K562 (cell line): ENCODE data around the gene COL4A6. TPM values are rescaled to one million over a fixed set of nuclear protein-coding genes. Genes with fewer than 3 reads are reported as not detected.

Experiments
- ATF6 ChIP-seq: sonication (generic); formaldehyde crosslinking; IDR thresholded peaks from 2 replicates; pipeline ENCODE4 v1.4.0; 2020; ENCODE audit warnings: mild to moderate bottlenecking, missing genetic modification reagents
- BRF2 ChIP-seq: IDR thresholded peaks from 3 replicates; pipeline ENCODE4 v1.6.1; 2011; ENCODE audit warnings: borderline replicate concordance, mild to moderate bottlenecking; ENCODE audit not compliant: insufficient read length, insufficient read depth
- NEUROD1 ChIP-seq: fragments of 150-350 bp; IDR thresholded peaks from 2 replicates; pipeline ENCODE4 v1.6.1; 2014; ENCODE audit warnings: borderline replicate concordance, low read length, low read depth; ENCODE audit not compliant: partially characterized antibody
- USF1 ChIP-seq: sonication (generic); formaldehyde crosslinking; IDR thresholded peaks from 2 replicates; pipeline ENCODE4 v1.9.0; 2022; ENCODE audit warnings: mild to moderate bottlenecking, missing genetic modification reagents
- ZBTB49 ChIP-seq: sonication (generic); formaldehyde crosslinking; IDR thresholded peaks from 2 replicates; pipeline ENCODE4 v1.8.0; 2022; ENCODE audit warnings: missing genetic modification reagents, mild to moderate bottlenecking, borderline replicate concordance
- ZNF384 ChIP-seq: IDR thresholded peaks from 2 replicates; pipeline ENCODE4 v1.6.1; 2012; ENCODE audit warnings: low read depth, low read length, improper control_type of control experiment
- polyA plus RNA-seq, 8 experiments: library from polyadenylated mRNA; depleted of rRNA in 4 of 8; stranded (reverse) in 5 of 8; unstranded in 3 of 8; fragments of >200 nt; fragmentation: Nextera tagmentation in 2 of 8; fragmentation: Illumina TruSeq in 1 of 8; extraction: Ambion mirVana in 2 of 8; extraction: Trizol in 1 of 8; gene quantifications; 2 replicates each; pipeline versions ENCODE4 v1.2.1 to v1.2.3, GENCODE V29; 2011 to 2014; ENCODE audit warnings: inconsistent platforms in 1 of 8, missing spikeins in 1 of 8
- total RNA-seq, 7 experiments: library from RNA; depleted of rRNA in 6 of 7; stranded (reverse); fragments of >200 nt in 6 of 7; fragmentation: Illumina TruSeq in 2 of 7; extraction: Trizol in 2 of 7; gene quantifications; 2 replicates each; pipeline versions ENCODE4 v1.2.1 to v1.2.3, GENCODE V29; 2011 to 2021; ENCODE audit warnings: low replicate concordance in 1 of 7

The COL4A6 gene
- total and polyA plus RNA-seq, 9 of the 15 experiments (the other 6 are each of a cell fraction or from before 2014, with no cell fraction given): 0.02 to 0.05 TPM; not detected in 7

- TF ChIP-seq ATF6 (CRISPR knock-in tag) (no peak), ZBTB49 (CRISPR knock-in tag) (no peak), NEUROD1 (no peak), ZNF384 (no peak), USF1 (CRISPR knock-in tag) (no peak), BRF2 (no peak)
These were observed 315.5 kb downstream of the COL4A6 start (continued) for GRCh38 chrX:108122748-108123147.
